ENCODE measurements around the gene PCBP3.
"Not testable (repeated sequence)": the region's sequence is repeated elsewhere in the genome, so short reads cannot be mapped to it uniquely, and the experiment has no call there.

Gene PCBP3

DNA sequence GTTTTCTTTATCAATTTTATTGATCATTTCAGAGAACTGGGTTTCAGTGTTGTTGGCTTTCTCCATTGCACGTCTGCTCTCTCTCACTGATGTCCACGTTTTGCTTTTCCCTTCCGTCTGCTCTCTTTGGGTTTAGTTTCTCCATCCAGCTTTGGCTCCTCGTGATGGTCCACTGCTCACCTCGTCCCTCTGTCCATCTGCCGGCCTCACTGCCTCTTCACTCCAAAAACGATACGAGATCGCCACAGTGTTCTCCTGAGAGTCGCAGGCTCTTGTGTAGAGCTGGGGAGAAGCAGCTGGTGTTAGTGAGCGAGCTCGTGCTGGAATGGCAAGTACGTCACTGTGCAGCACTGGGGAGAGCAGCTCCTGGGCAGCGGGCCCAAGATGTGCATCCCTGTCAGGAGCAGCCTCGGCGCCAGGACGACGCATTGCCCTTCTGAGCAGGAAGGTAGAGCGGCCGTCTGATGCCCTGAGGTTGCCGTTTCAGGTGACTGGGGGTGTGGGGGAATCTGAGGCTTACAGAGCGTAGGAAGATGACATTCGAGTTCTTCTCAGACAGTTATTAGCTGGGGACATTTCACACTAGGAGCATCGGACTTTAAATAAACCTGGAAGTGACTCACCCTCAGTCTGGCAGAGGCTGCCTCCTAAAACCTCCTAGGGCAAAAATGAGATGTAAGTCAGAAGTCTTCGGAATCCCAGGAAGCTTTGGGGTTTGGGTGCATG, 31.4 kb upstream of the PCBP3 start:
- intact Hi-C loops (cut with DNase I) = no loop called here
- DNase-seq = peak in 5 of 42 donors; percentile 14 to 44 (median 30)

DNA sequence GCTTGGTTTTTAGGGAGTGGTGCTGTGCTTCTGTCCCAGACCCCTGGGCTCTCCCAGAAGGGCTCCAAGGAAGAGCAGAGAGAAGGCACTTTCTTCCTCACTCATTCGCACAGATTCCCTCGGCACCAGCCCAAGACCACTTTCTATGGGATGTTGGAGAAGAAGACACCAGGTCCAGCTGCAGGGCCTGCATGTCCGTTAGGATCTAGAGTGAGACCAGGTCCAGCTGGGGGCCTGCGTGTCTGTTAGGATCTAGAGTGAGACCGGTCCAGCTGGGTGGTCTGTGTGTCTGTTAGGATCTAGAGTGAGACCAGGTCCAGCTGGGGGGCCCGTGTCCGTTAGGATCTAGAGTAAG, 30.9 kb upstream of the PCBP3 start:
- DNase-seq = peak in 5 of 42 donors; percentile 5 to 9 (median 8)
- intact Hi-C loops (cut with DNase I) = not testable (repeated sequence)

DNA sequence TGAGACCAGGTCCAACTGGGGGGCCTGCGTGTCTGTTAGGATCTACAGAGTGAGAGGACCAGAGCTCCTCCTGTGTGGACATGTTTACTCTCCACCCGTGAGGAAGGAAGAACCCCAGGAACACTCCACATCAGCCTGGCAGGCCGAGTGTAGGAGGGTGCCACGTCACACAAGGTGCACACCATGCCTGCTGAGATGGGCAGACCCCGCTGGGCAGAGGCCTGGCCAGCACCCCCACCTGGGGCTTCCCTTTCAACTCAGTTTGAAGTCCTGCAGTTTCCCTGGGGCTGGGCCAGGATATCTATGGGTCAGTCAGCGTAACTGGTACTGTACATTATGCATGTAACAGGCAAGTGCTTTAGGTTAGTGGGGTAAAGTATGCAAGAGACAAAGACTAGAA, 30.1 kb upstream of the PCBP3 start:
- peak in 5 of 42 donors; percentile 2 to 29 (median 10) for DNase-seq
- intact Hi-C loops (cut with DNase I) = no loop called here

DNA sequence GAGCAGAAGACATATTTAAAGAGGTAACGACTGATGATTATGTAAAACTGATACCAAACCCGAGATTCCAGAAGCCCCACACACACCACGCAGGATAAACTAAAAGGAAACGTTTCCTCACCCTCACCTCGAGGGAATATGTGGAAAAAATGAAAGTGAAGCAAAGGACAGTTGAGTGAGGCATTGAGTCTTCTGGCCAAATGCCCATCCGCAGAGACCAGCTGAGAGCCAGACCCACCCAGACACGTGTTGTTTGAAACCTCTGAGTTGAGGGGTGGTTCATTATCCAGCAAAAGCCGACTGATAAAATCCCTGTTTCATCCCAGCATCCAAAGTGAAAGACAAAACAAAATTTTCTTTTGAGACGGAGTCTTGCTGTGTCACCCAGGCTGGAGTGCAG, 29.6 kb upstream of the PCBP3 start:
- intact Hi-C loops (cut with DNase I) = no loop called here

DNA sequence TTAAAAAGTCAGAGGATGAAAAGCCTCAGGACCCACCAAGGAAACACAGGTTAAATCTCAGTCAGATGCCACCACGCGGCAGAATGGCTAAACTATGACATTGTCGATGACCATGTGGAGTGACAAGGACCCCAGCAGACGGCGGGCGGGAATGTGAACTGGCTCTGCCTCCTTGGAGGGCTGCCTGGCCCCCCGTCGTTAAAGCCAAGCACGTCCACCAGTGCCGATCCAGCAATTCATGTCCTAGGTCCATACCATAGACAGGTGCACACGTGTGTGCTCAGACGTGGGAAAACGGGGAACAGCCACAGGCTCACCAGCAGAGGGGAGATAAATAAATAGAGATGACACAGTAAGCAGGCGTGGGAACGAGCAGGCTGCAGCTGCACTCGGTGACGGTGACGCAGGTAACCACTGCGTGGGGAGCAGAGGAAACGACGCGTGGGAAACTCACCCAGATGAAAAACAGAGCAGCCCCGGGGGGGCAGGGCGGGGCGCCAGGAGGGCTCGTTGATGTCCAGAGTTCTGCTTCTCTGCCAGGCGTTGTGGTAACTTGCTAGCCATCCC, 28.3 kb upstream of the PCBP3 start:
- intact Hi-C loops (cut with DNase I) = no loop called here
- peak in 6 of 42 donors; percentile 11 to 36 (median 26) for DNase-seq

More for the DNA sequence above, 29.6 kb upstream of the PCBP3 start:
- DNase-seq = peak in 1 of 42 donors; percentile 3

DNA sequence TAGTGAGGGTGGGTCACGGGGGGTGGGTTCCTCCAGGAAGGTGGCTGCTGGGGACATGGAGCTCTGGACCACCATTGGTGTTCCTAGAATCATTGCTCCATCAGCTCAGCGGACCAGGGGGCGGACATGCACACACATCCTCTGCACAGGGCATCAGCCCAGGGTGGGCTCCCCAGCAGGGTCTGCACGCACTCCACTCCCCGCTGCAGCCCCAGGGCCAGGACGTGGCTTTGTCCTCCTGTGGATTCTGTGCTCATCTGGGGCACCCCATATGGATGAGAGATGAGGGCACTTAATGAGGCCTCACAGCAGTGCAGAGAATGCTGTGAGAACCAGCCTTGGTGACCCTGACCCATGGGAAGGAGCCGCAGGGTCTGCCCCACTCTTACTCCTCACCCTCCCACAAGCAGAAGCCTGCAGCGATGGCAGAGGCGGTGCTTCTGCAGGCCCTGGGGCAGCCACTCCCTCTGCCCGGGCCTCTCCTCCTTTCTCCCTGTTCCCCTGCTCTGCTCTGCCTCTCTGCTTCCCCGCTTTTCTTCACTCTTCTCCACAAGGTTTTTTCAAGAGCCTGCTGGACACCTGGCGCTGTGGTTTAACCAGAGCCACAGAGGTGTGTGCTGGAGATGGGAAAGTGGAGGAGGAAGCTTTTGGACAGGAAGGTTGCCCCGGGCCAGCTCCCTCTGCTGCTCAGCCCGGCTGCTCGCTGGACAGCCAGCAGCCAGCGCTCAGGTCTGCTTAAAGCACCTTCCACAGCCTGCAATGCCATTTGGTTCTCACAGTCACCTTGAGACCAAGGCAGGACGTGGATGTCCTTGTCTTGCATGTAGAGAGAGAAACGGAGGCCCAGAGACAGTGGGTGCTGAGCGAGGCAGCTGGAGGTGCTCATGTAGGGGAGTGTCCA, 26.3 kb upstream of the PCBP3 start:
- intact Hi-C loops (cut with DNase I) = no loop called here
- peak in 5 of 42 donors; percentile 2 to 18 (median 10) for DNase-seq

DNA sequence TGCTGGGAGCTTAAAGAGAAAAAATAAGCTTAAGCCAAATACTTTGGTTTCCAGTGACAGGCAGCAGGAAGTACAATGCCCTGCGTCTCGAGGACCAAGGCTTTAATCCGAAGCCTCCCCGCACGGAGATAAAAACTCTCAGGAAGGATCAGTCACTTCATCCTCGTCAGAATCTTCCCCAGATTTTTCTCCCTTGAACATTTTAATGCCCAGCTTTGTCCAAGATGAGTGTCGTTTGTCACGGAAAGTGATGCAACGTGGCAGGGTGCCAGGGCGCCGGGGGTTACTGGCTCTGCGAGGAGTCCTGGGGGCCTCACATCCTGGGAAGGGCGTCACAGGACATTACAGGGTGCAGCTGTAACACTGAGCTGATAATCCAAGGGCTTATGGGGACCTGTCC, 25.2 kb upstream of the PCBP3 start:
- intact Hi-C loops (cut with DNase I) = no loop called here
- peak in 4 of 42 donors; percentile 5 to 27 (median 19) for DNase-seq

DNA sequence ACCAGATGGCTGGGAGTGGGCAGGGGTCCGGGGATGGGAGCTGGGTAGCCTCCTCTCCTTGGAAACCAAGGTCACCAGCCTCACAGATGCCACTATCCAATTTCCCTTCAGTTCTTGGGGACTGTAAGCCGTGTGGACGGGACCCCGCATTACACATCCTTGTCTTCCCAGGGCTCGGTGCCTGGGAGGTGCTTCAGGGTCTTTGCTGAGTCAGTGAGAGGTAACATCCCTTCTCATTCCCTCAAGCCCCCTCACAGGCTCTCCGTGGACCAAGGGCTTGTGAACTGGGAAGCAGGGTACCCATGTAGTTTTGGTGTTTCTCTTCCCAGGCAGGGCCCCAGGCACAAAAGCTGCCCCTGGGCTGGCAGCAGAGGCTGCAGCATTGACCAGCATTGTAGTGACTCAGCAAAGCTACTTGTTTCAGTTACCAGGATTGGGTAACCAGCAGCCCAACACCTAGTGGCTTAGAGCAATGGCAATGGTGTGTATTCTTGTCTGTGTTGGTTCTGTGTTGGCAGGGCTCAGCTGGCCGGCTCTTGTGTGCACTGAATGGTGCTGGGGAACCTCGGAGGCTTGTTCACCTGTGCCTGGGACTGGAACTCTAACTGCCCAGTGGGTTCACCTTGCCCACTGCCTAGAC, 24.6 kb upstream of the PCBP3 start:
- intact Hi-C loops (cut with DNase I) = no loop called here
- peak in 4 of 42 donors; percentile 0 to 6 (median 3) for DNase-seq

DNA sequence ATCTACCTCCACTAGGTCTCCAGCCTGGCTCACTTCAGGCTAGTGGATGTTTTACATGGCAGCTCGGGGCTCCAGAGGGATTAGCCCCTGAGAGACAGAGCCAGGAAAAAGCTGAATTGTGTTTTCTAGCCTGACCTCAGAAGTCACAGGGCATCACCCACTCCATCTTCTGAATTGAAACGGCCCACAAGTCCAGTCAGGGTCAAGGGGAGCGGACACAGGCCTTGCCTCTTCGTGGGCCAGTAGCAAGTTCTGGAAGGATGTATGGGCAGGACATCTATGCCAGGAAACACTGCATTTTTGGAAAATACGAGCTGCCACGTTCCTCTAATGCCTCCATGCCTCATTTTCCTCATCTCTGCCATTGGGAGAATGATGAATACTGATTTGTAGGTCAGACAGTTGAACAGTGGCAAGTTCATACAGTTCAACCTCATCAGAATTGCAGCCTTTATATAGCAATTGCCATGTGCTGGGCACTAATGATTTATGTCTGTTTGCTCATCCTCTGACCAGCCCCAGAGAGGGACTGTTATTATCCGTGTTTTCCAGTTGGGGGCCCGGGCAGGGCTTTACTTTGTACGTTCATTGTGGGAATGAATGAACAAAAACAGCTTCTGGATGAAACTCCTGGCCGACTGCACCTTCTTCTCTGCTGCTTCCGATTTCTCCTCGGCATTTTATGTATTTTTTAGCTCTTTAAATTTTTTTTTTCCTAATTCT, 23.2 kb upstream of the PCBP3 start:
- DNase-seq = peak in 5 of 42 donors; percentile 1 to 22 (median 7)
- intact Hi-C loops (cut with DNase I) = no loop called here

DNA sequence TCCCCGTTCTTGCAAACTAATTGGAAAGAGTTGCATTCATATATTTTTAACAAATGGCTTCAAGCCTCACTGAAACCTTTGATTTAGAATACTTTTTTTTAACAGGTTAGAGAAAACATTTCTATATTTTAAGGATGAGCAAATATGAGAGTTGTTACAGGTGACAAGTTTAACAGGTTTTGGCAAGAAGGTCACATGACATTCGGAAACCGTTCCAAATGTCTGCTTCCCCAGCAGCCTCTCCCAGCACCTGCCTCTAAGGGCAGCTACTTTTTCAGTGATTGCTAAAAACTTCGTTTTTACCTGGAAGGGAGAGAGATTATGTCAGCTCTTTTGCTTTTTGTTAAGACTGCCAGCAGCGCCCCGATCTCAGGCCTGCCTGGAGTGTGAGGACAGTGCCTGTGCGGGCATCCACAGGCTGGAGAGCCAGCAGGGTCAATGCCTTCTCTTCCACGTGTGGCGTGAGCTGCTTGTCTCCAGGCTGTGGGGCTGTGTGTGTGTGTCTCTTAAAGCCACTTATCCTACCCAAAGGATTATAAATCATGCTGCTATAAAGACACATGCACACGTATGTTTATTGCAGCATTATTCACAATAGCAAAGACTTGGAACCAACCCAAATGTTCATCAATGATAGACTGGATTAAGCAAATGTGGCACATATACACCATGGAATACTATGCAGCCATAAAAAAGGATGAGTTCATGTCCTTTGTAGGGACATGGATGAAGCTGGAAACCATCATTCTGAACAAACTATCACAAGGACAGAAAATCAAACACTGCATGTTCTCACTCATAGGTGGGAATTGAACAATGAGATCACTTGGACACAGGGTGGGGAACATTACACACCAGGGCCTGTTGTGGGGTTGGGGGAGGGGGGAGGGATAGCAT, 21.8 kb upstream of the PCBP3 start:
- intact Hi-C loops (cut with DNase I) = not testable (repeated sequence)

DNA sequence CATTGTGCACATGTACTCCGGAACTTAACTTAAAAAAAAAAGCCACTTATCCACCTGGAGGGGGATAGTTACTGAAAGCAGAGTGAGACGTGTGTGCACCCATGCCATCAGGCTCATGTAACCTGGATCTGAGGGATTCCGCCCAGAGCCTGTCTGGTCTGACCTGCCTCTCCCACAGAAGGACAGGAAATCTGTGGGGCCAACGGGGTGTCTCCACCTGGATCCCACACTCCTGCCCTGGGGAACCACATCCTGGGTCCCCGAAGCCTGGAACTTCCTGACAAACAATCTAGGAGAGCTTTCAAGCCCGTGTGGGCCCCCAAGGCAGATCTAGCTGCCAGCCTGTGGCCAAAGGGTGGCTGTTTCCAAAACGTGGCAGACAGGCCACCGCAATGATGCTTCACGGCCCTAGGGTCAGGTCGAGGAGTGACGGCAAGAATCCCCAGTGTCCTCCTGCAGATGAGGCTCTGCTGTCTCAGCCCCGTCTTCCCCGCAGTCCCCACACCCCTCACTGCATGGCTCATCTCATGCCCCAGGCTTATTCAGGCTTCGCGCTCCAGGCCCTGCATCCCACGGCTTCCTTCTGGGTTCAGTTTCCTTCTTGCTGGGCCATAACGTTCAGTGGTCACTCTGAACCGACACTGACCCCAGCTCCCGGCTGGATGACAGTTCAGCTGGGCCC, 21.0 kb upstream of the PCBP3 start:
- peak in 3 of 42 donors; percentile 3 to 28 (median 19) for DNase-seq
- intact Hi-C loops (cut with DNase I) = no loop called here

More for the DNA sequence above, 21.8 kb upstream of the PCBP3 start:
- peak in 3 of 42 donors; percentile 7 to 35 (median 8) for DNase-seq

DNA sequence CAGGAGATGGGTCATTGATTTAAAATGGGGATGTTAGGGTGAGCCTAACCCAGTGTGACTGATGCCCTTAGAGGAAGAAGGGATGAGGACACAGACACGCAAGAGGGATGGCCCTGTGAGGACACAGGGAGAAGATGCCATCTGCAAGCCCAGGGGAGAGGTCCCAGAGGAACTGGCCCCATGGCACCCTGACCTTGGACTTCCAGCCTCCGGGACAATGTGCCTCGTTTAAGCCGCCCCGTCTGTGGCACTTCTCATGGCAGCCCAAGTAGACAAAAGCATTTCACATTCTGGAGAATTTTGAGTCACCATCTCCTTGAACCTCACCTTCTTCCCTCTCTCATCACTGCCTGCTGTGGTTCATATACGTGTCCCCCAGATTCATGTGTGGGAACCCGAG, 20.1 kb upstream of the PCBP3 start:
- DNase-seq = peak in 4 of 42 donors; percentile 3 to 23 (median 8)
- intact Hi-C loops (cut with DNase I) = no loop called here

DNA sequence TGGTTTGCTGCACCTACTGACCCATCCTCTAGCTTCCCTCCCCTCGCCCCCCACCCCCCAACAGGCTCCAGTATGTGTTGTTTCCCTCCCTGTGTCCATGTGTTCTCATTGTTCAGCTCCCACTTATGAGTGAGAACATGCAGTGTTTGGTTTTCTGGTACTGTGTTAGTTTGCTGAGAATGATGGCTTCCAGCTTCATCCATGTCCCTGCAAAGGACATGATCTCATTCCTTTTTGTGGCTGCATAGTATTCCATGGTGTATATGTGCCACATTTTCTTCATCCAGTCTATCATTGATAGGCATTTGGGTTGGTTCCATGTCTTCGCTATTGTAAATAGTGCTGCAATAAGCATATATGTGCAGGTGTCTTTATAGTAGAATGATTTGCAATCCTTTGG, 17.4 kb upstream of the PCBP3 start:
- intact Hi-C loops (cut with DNase I) = not testable (repeated sequence)

DNA sequence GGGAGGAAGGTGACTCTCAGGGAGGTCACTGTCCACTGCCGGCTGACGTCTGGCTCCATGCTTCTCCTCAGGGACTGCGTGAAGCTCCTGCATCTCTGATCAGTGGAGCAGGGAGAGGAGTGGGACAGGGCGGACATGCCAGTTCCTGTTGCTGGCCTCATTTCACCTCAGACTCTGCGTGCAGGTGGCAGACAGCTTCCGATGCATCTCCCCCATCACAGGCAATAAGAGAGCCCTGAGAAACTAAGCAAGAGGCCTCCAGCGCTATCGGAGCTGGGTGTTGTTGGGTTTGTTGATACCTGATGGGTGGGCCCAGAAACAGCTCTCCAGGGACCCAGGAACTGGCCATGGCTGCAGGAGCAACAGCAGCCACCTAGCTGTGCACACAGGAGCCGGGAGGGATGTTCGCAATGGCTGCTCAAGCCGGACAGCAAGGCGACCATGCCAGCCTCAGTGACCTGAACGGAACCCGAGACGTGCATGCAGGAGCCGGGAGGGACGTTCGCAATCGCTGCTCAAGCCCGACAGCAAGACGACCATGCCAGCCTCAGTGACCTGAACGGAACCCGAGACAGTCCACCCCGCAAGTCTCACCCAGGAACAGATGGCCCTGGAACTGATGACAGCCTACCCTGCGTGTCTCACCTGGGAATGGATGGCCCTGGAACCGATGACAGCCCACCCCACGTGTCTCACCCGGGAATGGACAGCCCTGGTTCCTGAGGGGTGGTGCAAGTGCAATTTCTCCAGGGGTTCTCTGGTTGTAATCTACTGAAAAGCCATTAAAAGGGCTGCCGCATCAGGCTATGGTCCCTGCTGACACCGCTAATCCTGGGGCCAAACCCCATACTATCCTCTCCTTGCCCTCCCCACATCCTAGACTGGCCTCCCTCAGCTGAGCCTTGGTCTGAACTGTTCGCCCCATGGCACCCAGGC, 14.2 kb upstream of the PCBP3 start:
- intact Hi-C loops (cut with DNase I) = no loop called here
- DNase-seq = no peak

More for the DNA sequence above, 17.4 kb upstream of the PCBP3 start:
- DNase-seq = not testable (repeated sequence)

DNA sequence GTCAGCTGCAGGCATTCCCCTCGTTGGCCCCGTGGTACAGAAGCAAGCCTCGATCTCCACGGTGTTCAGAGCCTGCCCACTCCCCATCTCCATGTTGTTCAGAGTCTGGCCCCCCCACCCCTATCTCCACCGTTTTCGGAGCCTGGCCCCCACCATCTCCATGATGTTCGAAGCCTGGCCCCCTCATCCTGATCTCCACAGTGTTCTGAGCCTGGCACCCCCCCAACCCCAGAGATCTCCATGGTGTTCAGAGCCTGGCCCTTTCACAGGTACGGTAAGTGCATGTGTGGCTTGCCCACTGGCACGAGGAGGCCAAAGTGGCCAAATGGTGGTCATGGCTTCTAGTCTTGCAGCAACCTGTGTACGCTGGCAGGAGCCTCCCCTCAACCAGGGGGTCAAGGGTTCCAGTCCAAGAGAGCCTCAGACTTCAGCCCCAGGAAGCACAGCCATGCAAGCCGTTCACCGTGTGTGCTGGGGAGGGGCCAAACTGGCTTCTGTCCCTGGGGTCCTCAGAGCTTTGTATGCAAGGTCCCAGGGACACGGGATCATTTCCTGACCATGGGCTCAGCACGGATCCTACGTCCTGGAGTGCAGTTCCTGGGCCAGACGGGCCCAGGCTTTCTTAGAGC, 13.3 kb upstream of the PCBP3 start:
- intact Hi-C loops (cut with DNase I) = no loop called here
- peak in 2 of 42 donors; percentile 11 to 29 for DNase-seq

Data from head of caudate nucleus (tissue), 42 donors.